GM18951 (cell line): ENCODE measurements around the gene HOXB3.

ENCODE experiments used
- POLR2A ChIP-seq: IDR thresholded peaks from 4 replicates; pipeline ENCODE4 v1.6.1; 2011; ENCODE audit warnings: mild to moderate bottlenecking; ENCODE audit not compliant: insufficient read length, insufficient read depth; ENCODE audit errors: extremely low read depth
- in situ Hi-C: fragments of 300-500 bp; cut with MboI; formaldehyde crosslinking; loops from one replicate; pipeline ENCODE4 v1.12.0; 2022; ENCODE audit warnings: low sequenced_read_pairs, mixed read lengths, inconsistent platforms; ENCODE audit not compliant: unreplicated experiment

Gene HOXB3

GRCh38 chr17:48611681-48612455, 21.8 kb upstream of the HOXB3 start:
- peak; percentile 22 for TF ChIP-seq POLR2A
- in situ Hi-C loops, result no loop called here

- in situ Hi-C loops, result no loop called here
- no peak for TF ChIP-seq POLR2A
These were observed 21.2 kb upstream of the HOXB3 start for GRCh38 chr17:48611213-48611612.

- TF ChIP-seq POLR2A, result peak; percentile 46
- in situ Hi-C loops, result no loop called here
These were observed 20.5 kb upstream of the HOXB3 start, which contains the start of gene HOXB7 for GRCh38 chr17:48610282-48611211. HOXB7 (minus strand) TSS chr17:48611017; CDS start chr17:48610918, 99 bp downstream.

- TF ChIP-seq POLR2A, result no peak
- in situ Hi-C loops, result no loop called here
These were observed 19.8 kb upstream of the HOXB3 start for GRCh38 chr17:48609759-48610281.

GRCh38 chr17:48609033-48609432, 19.0 kb upstream of the HOXB3 start:
- in situ Hi-C loops, result no loop called here
- no peak for TF ChIP-seq POLR2A

- TF ChIP-seq POLR2A, result no peak
- in situ Hi-C loops, result no loop called here
These were observed 18.4 kb upstream of the HOXB3 start for GRCh38 chr17:48608494-48608834.

- in situ Hi-C loops, result no loop called here
- TF ChIP-seq POLR2A, result no peak
These were observed 17.0 kb upstream of the HOXB3 start for GRCh38 chr17:48606892-48607614.

GRCh38 chr17:48605991-48606891, 16.2 kb upstream of the HOXB3 start:
- in situ Hi-C loops, result no loop called here
- TF ChIP-seq POLR2A, result no peak

GRCh38 chr17:48605409-48605919, 15.4 kb upstream of the HOXB3 start:
- in situ Hi-C loops, result no loop called here
- no peak for TF ChIP-seq POLR2A

- TF ChIP-seq POLR2A, result peak; percentile 17
- in situ Hi-C loops, result no loop called here
These were observed 14.8 kb upstream of the HOXB3 start, which contains the start of gene HOXB6 for GRCh38 chr17:48604770-48605329. HOXB6 (minus strand) TSS chr17:48604986; CDS start chr17:48598150, 6,836 bp downstream.

GRCh38 chr17:48603959-48604769, 14.1 kb upstream of the HOXB3 start:
- in situ Hi-C loops, result no loop called here
- no peak for TF ChIP-seq POLR2A
